Activated naive CD4-positive, alpha-beta T cell treated with anti-CD3 and anti-CD28 coated beads, Interleukin-2, amount 50 U/mL, for 24 hours (primary cell): ENCODE results near the gene ALG11.
"Not testable (repeated sequence)": the region's sequence is repeated elsewhere in the genome, so short reads cannot be mapped to it uniquely, and the experiment has no call there.

Source experiments
- H3K27ac Mint-ChIP-seq: one replicate; pipeline ENCODE4 v1.8.0; 2021; ENCODE audit warnings: mild to moderate bottlenecking, mixed read lengths
- H3K27me3 Mint-ChIP-seq: one replicate; pipeline ENCODE4 v1.8.0; 2021; ENCODE audit warnings: mixed read lengths
- H3K36me3 Mint-ChIP-seq: one replicate; pipeline ENCODE4 v1.8.0; 2021; ENCODE audit warnings: mixed read lengths
- H3K4me1 Mint-ChIP-seq: one replicate; pipeline ENCODE4 v1.8.0; 2021; ENCODE audit warnings: mixed read lengths
- H3K4me3 Mint-ChIP-seq: one replicate; pipeline ENCODE4 v1.8.0; 2021; ENCODE audit warnings: mild to moderate bottlenecking, mixed read lengths
- H3K9me3 Mint-ChIP-seq: one replicate; pipeline ENCODE4 v1.8.0; 2021; ENCODE audit warnings: mixed read lengths

ALG11 gene

DNA sequence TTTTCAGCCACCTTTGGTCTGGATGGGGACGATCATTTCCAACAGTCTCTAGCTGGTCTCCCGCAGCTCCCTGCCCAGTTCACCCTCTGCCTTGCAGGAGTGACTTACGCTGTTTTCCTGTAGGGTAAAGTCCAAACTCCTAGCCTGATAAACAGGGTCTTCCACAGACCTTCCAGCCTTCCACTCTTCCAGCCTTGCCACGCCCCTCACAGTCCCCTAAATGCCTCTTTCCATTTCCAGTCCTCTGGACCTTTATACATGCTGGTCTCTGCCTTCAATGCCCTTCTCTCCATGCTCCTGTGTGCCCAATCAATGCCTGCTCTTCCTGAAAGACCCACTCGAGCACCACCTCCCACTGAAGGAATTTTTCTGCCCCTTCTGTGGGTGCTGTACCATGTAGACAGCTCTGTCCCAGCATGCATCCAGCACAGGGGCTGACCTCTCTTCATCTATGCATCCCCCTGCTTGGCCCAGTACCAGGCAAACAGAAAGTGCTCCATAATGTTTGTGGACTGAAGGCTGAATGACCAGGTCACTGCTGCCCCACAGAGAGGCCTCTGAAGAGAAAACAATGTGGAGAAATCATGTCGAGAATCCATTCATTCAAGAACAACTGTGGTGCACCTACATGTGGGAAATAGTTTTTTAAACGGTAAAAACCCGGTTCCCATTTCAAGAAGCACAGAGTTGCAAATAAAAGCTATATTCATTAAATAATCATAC, 5.5 kb upstream of the ALG11 start:
- H3K36me3 Mint-ChIP-seq, result no peaks in the 10 kb centered on the region

DNA sequence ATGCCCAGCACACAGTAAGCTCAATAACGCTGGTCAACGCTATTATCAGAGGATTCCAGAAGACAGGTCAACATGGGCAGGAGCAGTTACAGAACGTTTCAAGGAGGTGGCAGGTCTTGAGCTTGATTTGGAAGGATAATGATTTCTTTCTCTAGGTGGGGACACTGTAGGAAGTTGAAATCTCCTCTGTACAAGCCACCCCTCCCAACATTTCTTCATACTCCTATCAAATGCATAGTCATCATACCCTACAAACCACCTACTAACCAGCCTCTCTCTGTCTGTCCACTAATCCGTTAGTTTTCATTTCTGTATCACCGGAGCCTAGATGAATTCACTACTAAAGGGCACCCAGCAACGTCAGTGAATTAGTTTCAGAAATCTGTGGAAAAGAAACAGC, 2.3 kb upstream of the ALG11 start:
- Mint-ChIP-seq H3K4me1 (peaks cover 13% of the 10 kb centered on the region), H3K9me3 (no peaks in the 10 kb centered on the region), H3K27ac (no peak overlapping the region), H3K27me3 (peaks cover 5% of the 10 kb centered on the region), H3K4me3 (peak overlapping the region; percentile 98), H3K36me3 (no peaks in the 10 kb centered on the region)

More for the DNA sequence above, 5.5 kb upstream of the ALG11 start:
- H3K4me1 Mint-ChIP-seq, result peaks cover 6% of the 10 kb centered on the region
- H3K9me3 Mint-ChIP-seq, result no peaks in the 10 kb centered on the region
- H3K4me3 Mint-ChIP-seq, result no peak overlapping the region
- peaks cover 5% of the 10 kb centered on the region for H3K27me3 Mint-ChIP-seq
- no peak overlapping the region for H3K27ac Mint-ChIP-seq

GRCh38 chr13:52010890-52011631, 1.1 kb upstream of the ALG11 start, which contains the start of gene ATP7B:
TSS of gene ATP7B (minus strand) at chr13:52011450. CDS start at chr13:52011337, 113 bp downstream.
- peaks cover 5% of the 10 kb centered on the region for H3K36me3 Mint-ChIP-seq
- no peaks in the 10 kb centered on the region for H3K9me3 Mint-ChIP-seq
- H3K27ac Mint-ChIP-seq, result peak within 1 kb of the TSS; percentile 88
- H3K27me3 Mint-ChIP-seq, result peaks cover 5% of the 10 kb centered on the region
- H3K4me3 Mint-ChIP-seq, result peak within 1 kb of the TSS; percentile 98
- H3K4me1 Mint-ChIP-seq, result peaks cover 18% of the 10 kb centered on the region

- peaks cover 5% of the 10 kb centered on the region for H3K27me3 Mint-ChIP-seq
- peaks cover 5% of the 10 kb centered on the region for H3K36me3 Mint-ChIP-seq
- peak overlapping the region; percentile 98 for H3K4me3 Mint-ChIP-seq
- peaks cover 24% of the 10 kb centered on the region for H3K4me1 Mint-ChIP-seq
- H3K27ac Mint-ChIP-seq, result peak overlapping the region; percentile 88
- H3K9me3 Mint-ChIP-seq, result no peaks in the 10 kb centered on the region
Measured at GRCh38 chr13:52012512-52012836, 276 bp downstream of the ALG11 start.

DNA sequence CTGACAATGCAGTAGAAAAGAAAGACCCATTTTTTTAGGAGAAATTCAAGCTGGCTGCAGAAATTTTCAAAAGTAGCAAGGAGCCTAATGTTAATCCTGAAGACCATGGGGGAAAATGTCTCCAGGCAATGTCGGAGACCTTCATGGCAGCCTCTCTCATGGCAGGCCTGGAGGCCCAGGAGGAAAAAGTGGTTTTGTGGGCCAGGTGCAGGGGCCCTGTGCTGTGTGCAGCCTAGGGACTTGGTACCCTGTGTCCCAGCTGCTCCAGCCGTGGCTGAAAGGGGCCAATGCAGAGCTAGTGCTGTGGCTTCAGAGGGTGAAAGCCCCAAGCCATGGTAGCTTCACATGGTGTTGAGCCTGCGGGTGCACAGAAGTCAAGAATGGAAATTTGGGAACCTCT, 4.1 kb downstream of the ALG11 start:
- no peak overlapping the region for H3K27ac Mint-ChIP-seq
- no peaks in the 10 kb centered on the region for H3K9me3 Mint-ChIP-seq
- H3K4me1 Mint-ChIP-seq, result peaks cover 38% of the 10 kb centered on the region
- peaks cover 18% of the 10 kb centered on the region for H3K36me3 Mint-ChIP-seq
- no peak overlapping the region for H3K4me3 Mint-ChIP-seq
- no peaks in the 10 kb centered on the region for H3K27me3 Mint-ChIP-seq

DNA sequence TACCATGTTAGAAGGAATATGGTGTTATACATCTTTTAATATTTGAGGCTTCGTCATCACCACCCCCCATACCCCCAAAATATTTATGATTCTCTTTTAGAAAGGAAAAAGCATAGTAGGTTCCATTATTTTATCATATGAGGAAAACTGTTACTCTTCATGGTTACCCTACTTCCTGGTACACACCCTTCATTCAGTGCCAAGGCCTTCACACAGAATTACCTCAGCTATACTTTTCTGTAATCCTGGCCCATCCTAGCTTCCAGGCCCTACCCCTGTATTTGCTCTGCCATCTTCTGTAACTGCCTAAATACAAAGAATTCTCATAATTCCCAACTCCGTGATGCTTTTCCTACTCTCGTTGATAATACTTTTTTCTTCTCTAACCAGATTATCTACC, 8.0 kb downstream of the ALG11 start:
- Mint-ChIP-seq H3K9me3 (no peaks in the 10 kb centered on the region), H3K4me1 (peaks cover 35% of the 10 kb centered on the region), H3K27ac (peak overlapping the region; percentile 68), H3K36me3 (peaks cover 41% of the 10 kb centered on the region), H3K27me3 (no peaks in the 10 kb centered on the region), H3K4me3 (no peak overlapping the region)

DNA sequence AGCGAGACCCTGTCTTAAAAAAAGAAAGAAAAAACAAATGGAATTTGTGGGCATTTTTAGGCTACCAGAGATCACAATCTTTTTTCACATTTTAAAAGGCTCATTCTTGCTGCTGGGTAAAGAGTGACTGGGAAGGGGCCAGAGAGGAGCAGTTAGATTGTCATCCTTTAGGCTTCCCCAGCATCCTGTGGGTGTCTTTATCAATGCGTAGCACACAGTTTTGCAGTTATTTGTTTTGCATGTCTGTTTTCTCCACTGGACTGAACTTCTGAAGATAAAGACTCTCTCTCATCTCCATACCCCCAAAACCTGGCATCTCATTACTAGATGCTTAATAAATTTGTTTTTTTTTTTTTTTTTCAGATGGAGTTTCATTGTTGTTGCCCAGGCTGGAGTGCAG, 10.2 kb downstream of the ALG11 start:
- Mint-ChIP-seq H3K4me1 (peaks cover 45% of the 10 kb centered on the region), H3K36me3 (peaks cover 56% of the 10 kb centered on the region), H3K9me3 (peaks cover 16% of the 10 kb centered on the region)

DNA sequence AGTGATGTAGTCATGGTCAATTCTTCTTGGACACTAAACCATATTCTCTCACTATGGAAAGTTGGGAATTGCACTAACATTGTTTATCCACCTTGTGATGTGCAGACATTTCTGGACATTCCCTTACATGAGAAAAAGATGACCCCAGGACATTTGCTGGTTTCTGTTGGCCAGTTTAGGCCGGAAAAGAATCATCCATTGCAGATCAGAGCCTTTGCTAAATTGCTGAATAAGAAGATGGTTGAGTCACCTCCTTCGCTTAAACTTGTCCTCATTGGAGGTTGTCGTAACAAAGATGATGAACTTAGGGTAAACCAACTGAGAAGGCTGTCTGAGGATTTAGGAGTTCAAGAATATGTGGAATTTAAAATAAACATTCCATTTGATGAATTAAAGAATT, 12.3 kb downstream of the ALG11 start, which contains the start of gene UTP14C:
UTP14C (plus strand) TSS at position 211 of the 400 bp plus-strand sequence. CDS start 4,114 bp downstream, outside the sequence.
- no peaks in the 10 kb centered on the region for H3K27me3 Mint-ChIP-seq
- peaks cover 72% of the 10 kb centered on the region for H3K36me3 Mint-ChIP-seq
- no peak within 1 kb of the TSS for H3K4me3 Mint-ChIP-seq
- H3K27ac Mint-ChIP-seq, result no peak within 1 kb of the TSS
- H3K9me3 Mint-ChIP-seq, result peaks cover 26% of the 10 kb centered on the region
- H3K4me1 Mint-ChIP-seq, result peaks cover 35% of the 10 kb centered on the region

More for the DNA sequence above, 10.2 kb downstream of the ALG11 start:
- Mint-ChIP-seq H3K4me3 (no peak overlapping the region), H3K27me3 (no peaks in the 10 kb centered on the region), H3K27ac (no peak overlapping the region)

- no peaks in the 10 kb centered on the region for H3K27me3 Mint-ChIP-seq
- H3K9me3 Mint-ChIP-seq, result peaks cover 33% of the 10 kb centered on the region
- H3K36me3 Mint-ChIP-seq, result peaks cover 75% of the 10 kb centered on the region
- no peak overlapping the region for H3K4me3 Mint-ChIP-seq
- peaks cover 37% of the 10 kb centered on the region for H3K4me1 Mint-ChIP-seq
- no peak overlapping the region for H3K27ac Mint-ChIP-seq
Measured at GRCh38 chr13:52025475-52026245, 13.5 kb downstream of the ALG11 start.

DNA sequence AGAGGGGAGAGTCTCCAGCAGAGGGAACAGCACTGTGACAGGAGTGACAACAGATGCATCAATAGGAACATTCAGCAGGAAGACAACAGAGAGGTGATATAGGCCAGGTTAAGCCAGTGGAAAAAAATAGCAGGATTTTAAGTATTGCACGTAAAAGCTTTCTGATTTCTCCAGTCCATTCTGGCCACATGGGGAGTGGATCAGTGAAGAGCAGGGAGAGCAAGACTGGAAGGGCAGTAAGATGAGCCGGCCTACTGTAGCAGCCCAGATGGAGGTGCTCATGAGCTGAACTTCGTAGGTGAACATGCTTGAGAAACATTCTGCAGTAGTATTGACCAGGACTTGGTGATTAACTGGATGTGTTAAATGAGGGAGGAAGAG, 14.0 kb downstream of the ALG11 start:
- no peaks in the 10 kb centered on the region for H3K27me3 Mint-ChIP-seq

GRCh38 chr13:52027832-52028231, 15.6 kb downstream of the ALG11 start:
- no peaks in the 10 kb centered on the region for H3K27me3 Mint-ChIP-seq
- peaks cover 33% of the 10 kb centered on the region for H3K9me3 Mint-ChIP-seq
- H3K4me1 Mint-ChIP-seq, result peaks cover 34% of the 10 kb centered on the region
- H3K36me3 Mint-ChIP-seq, result peaks cover 62% of the 10 kb centered on the region
- no peak overlapping the region for H3K27ac Mint-ChIP-seq
- no peak overlapping the region for H3K4me3 Mint-ChIP-seq

More for the DNA sequence above, 14.0 kb downstream of the ALG11 start:
- no peak overlapping the region for H3K4me3 Mint-ChIP-seq
- peaks cover 33% of the 10 kb centered on the region for H3K9me3 Mint-ChIP-seq
- H3K36me3 Mint-ChIP-seq, result peaks cover 72% of the 10 kb centered on the region
- H3K4me1 Mint-ChIP-seq, result peaks cover 34% of the 10 kb centered on the region
- no peak overlapping the region for H3K27ac Mint-ChIP-seq

- Mint-ChIP-seq H3K27me3 (no peaks in the 10 kb centered on the region), H3K9me3 (peaks cover 33% of the 10 kb centered on the region), H3K36me3 (peaks cover 53% of the 10 kb centered on the region), H3K27ac (no peak overlapping the region), H3K4me3 (no peak overlapping the region), H3K4me1 (peaks cover 38% of the 10 kb centered on the region)
Measured at GRCh38 chr13:52029569-52029968, 17.4 kb downstream of the ALG11 start.

- not testable (repeated sequence) for H3K27me3 Mint-ChIP-seq, H3K4me3 Mint-ChIP-seq, H3K27ac Mint-ChIP-seq
- Mint-ChIP-seq H3K4me1 (peaks cover 32% of the 10 kb centered on the region), H3K36me3 (peaks cover 46% of the 10 kb centered on the region), H3K9me3 (peaks cover 32% of the 10 kb centered on the region)
Measured at GRCh38 chr13:52030401-52030800, 18.2 kb downstream of the ALG11 start.

DNA sequence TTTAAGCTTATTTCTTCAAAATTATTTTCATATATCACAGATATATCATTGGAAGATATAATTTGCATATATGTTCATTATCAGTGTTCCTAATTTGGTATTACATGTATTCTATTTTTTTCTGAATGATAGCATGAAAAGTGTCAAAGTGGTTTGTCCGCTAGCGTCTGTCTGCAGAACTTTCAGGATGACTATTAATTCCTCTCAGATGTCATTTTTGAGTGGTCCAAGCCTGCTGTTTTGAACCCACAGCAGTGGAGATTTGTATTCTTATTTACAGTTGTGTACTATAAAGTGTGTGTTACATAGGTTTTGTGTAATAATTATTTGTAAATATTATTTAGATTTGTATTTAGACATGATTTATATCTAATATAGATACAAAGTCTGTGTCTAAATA, 20.8 kb downstream of the ALG11 start:
- H3K4me3 Mint-ChIP-seq, result no peak overlapping the region
- peaks cover 14% of the 10 kb centered on the region for H3K4me1 Mint-ChIP-seq
- H3K9me3 Mint-ChIP-seq, result peaks cover 12% of the 10 kb centered on the region

DNA sequence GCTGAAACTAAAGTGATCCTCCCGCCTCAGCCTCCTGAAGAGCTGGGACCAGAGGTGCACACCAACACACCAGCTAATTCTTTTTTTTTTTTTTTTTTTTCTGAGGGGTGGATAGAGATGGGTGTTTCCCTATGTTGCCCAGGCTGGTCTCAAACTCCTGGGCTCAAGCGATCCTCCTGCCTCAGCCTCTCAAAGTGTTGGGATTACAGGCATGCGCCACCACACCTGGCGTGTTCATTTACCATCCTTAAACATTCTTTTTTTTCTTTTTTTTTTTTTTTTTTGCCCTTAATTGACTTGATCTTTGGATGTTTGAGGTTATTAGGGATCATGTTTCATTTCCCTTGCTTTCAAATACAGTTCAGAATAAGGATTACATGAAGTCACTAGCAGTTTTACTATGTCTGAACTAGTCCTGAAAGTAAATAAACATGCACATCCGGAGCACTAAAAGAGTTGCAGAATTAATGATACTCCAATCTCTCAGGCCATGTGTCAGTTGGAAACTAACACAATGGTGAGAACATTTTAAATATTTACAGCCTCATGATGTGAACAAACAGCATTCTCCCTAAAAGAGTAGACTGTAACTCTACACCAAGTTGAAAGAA, 22.5 kb downstream of the ALG11 start:
- Mint-ChIP-seq H3K27ac (no peak overlapping the region), H3K4me1 (peaks cover 11% of the 10 kb centered on the region), H3K9me3 (peaks cover 6% of the 10 kb centered on the region), H3K36me3 (peaks cover 14% of the 10 kb centered on the region), H3K4me3 (no peak overlapping the region), H3K27me3 (no peaks in the 10 kb centered on the region)

More for the DNA sequence above, 20.8 kb downstream of the ALG11 start:
- Mint-ChIP-seq H3K36me3 (peaks cover 27% of the 10 kb centered on the region), H3K27me3 (no peaks in the 10 kb centered on the region), H3K27ac (no peak overlapping the region)
